DOHH2 (cell line): ENCODE data around the gene NKAIN2.

Experiments used
- EZH2phosphoT487 ChIP-seq: fragments of 200-600 bp; sonication (generic); IDR thresholded peaks from 2 replicates; pipeline ENCODE4 v1.6.1; 2017; ENCODE audit warnings: borderline replicate concordance, mild to moderate bottlenecking, antibody characterized with exemption, low read length, moderate library complexity, mixed read lengths
- TF ChIP-seq, protein P1 (sequence below): fragments of 200-600 bp; sonication (generic); IDR thresholded peaks from one replicate; pipeline ENCODE4 v1.5.1; 2014; ENCODE audit warnings: antibody characterized with exemption, mild to moderate bottlenecking, low read depth, low read length; ENCODE audit not compliant: poor library complexity, severe bottlenecking

GRCh38 chr6:124310139-124310538 is 506.5 kb downstream of the NKAIN2 start:
- TF ChIP-seq, protein P1, sequence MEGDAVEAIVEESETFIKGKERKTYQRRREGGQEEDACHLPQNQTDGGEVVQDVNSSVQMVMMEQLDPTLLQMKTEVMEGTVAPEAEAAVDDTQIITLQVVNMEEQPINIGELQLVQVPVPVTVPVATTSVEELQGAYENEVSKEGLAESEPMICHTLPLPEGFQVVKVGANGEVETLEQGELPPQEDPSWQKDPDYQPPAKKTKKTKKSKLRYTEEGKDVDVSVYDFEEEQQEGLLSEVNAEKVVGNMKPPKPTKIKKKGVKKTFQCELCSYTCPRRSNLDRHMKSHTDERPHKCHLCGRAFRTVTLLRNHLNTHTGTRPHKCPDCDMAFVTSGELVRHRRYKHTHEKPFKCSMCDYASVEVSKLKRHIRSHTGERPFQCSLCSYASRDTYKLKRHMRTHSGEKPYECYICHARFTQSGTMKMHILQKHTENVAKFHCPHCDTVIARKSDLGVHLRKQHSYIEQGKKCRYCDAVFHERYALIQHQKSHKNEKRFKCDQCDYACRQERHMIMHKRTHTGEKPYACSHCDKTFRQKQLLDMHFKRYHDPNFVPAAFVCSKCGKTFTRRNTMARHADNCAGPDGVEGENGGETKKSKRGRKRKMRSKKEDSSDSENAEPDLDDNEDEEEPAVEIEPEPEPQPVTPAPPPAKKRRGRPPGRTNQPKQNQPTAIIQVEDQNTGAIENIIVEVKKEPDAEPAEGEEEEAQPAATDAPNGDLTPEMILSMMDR = no peak
- no peak for TF ChIP-seq EZH2phosphoT487
